ENCODE data around the gene CFAP107. TPM values are rescaled to one million over a fixed set of nuclear protein-coding genes. Genes with fewer than 3 reads are reported as not detected.

CFAP107 gene
- total RNA-seq, 3 donors from 2014 or later = not detected

GRCh38 chr1:12769031-12769430 is 23.0 kb downstream of the CFAP107 start:
- Histone ChIP-seq H3K36me3 (ENCODE audit: low read depth) (no peaks in the 10 kb centered on the region), H3K9me3 (no peaks in the 10 kb centered on the region), H3K4me1 (ENCODE audit: low read depth) (no peaks in the 10 kb centered on the region), H3K4me3 (no peak overlapping the region)
- intact Hi-C loops (cut with DNase I, micrococcal nuclease) = no loop called here
- TF ChIP-seq CTCF (IDR thresholded peaks at IDR 0.05) = no peak
- no peak for ATAC-seq
- no peak for DNase-seq

- no peak for ATAC-seq
- TF ChIP-seq CTCF (IDR thresholded peaks at IDR 0.05) = no peak
- no peak for DNase-seq
Measured at GRCh38 chr1:12769976-12770505, 24.0 kb downstream of the CFAP107 start.

GRCh38 chr1:12770620-12771019 is 24.6 kb downstream of the CFAP107 start:
- H3K4me1 ChIP-seq (ENCODE audit: low read depth) = no peaks in the 10 kb centered on the region
- no peak overlapping the region for H3K4me3 ChIP-seq
- DNase-seq (no peak), ATAC-seq (no peak)
- intact Hi-C loops (cut with DNase I, micrococcal nuclease) = no loop called here
- H3K9me3 ChIP-seq = no peaks in the 10 kb centered on the region
- H3K36me3 ChIP-seq (ENCODE audit: low read depth) = no peaks in the 10 kb centered on the region
- no peak for TF ChIP-seq CTCF (IDR thresholded peaks at IDR 0.05)

More at GRCh38 chr1:12769976-12770505, 24.0 kb downstream of the CFAP107 start:
- no peaks in the 10 kb centered on the region for H3K9me3 ChIP-seq
- no peaks in the 10 kb centered on the region for H3K36me3 ChIP-seq (ENCODE audit: low read depth)
- intact Hi-C loops (cut with DNase I, micrococcal nuclease) = no loop called here
- no peak overlapping the region for H3K4me3 ChIP-seq
- no peaks in the 10 kb centered on the region for H3K4me1 ChIP-seq (ENCODE audit: low read depth)

- ATAC-seq (no peak), DNase-seq (no peak)
- no peak for TF ChIP-seq CTCF (IDR thresholded peaks at IDR 0.05)
- Histone ChIP-seq H3K36me3 (ENCODE audit: low read depth) (no peaks in the 10 kb centered on the region), H3K9me3 (no peaks in the 10 kb centered on the region), H3K4me1 (ENCODE audit: low read depth) (no peaks in the 10 kb centered on the region), H3K4me3 (no peak overlapping the region)
- intact Hi-C loops (cut with DNase I, micrococcal nuclease) = no loop called here
Measured at GRCh38 chr1:12771186-12771585, 25.2 kb downstream of the CFAP107 start.

GRCh38 chr1:12772520-12772919 is 26.5 kb downstream of the CFAP107 start:
- H3K9me3 ChIP-seq = no peaks in the 10 kb centered on the region
- no peak overlapping the region for H3K4me3 ChIP-seq
- intact Hi-C loops (cut with DNase I, micrococcal nuclease) = no loop called here
- H3K36me3 ChIP-seq (ENCODE audit: low read depth) = no peaks in the 10 kb centered on the region
- no peaks in the 10 kb centered on the region for H3K4me1 ChIP-seq (ENCODE audit: low read depth)
- DNase-seq (no peak), ATAC-seq (no peak)
- no peak for TF ChIP-seq CTCF (IDR thresholded peaks at IDR 0.05)

- TF ChIP-seq CTCF (IDR thresholded peaks at IDR 0.05) = no peak
- no peaks in the 10 kb centered on the region for H3K4me1 ChIP-seq (ENCODE audit: low read depth)
- intact Hi-C loops (cut with DNase I, micrococcal nuclease) = no loop called here
- H3K36me3 ChIP-seq (ENCODE audit: low read depth) = no peaks in the 10 kb centered on the region
- H3K4me3 ChIP-seq = no peak within 1 kb of the TSS
- no peaks in the 10 kb centered on the region for H3K9me3 ChIP-seq
- ATAC-seq = no peak
- no peak for DNase-seq
Measured at GRCh38 chr1:12773438-12773837, 27.4 kb downstream of the CFAP107 start, which contains the start of gene PRAMEF12. TSS of gene PRAMEF12 (plus strand) at chr1:12773738. CDS start at chr1:12774868, 1,130 bp downstream.
